Kidney epithelial cell (primary cell): ENCODE measurements around the gene PTPN5. TPM values are rescaled to one million over a fixed set of nuclear protein-coding genes. Genes with fewer than 3 reads are reported as not detected.

Source experiments
- DNase-seq: peaks from one replicate; pipeline ENCODE4 v3.0.0-alpha.2; 2010; ENCODE audit warnings: low read depth
- H3K27me3 ChIP-seq: 2 replicates; pipeline ENCODE4 v1.6.0; 2011; ENCODE audit warnings: low read length; ENCODE audit not compliant: control insufficient read depth, insufficient read depth
- H3K36me3 ChIP-seq: 2 replicates; pipeline ENCODE4 v1.5.1; 2011; ENCODE audit warnings: low read length; ENCODE audit not compliant: control insufficient read depth, insufficient read depth
- H3K4me3 ChIP-seq: 2 replicates; pipeline ENCODE4 v1.5.1; 2011; ENCODE audit warnings: low read depth, mild to moderate bottlenecking, control low read depth, low read length
- total RNA-seq: library from RNA; depleted of rRNA; stranded (reverse); fragments of >200 nt; gene quantifications from 2 replicates; pipeline ENCODE4 v1.2.3, GENCODE V29; 2015
- TF ChIP-seq, protein P1 (sequence below): IDR thresholded peaks from 2 replicates; pipeline ENCODE4 v1.5.1; 2011; ENCODE audit warnings: mild to moderate bottlenecking, moderate library complexity, low read length, control low read depth, inconsistent platforms; ENCODE audit not compliant: insufficient read depth, poor library complexity, severe bottlenecking

PTPN5 gene
- total RNA-seq, 1 donor from 2014 or later: not detected

DNA sequence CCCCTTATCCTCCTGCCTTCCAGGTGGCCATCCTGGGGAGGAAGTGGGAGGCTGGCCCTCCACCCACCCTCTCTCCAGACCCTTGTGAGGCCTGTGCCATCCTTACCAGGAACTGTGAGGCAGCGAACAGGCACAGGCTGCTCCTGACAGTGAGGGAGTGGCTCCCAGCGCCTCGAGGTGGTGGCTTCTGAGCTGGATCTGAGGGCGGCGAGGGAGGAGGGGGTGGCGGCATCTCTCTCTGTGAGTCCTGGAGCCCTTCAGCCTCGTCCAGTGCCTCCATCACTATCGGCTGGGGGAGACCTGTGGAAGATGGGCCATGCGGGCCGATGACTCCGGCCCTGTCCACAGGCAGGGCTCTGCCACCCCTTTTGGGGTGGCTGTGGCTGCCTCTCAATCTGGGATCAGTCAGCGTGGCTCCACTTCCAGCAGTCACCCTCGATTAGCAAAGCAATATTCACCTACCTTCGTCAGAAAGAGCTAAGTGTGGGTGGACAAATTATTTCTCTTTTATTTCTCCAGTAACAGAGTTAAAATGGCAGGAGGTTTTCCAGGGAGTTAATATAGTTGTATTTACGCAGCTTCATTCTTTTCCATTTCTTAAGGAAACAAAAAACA is 47.6 kb downstream of the PTPN5 start:
- Histone ChIP-seq H3K27me3 (no peaks in the 10 kb centered on the region), H3K4me3 (no peak overlapping the region), H3K36me3 (no peaks in the 10 kb centered on the region)
- TF ChIP-seq, protein P1, sequence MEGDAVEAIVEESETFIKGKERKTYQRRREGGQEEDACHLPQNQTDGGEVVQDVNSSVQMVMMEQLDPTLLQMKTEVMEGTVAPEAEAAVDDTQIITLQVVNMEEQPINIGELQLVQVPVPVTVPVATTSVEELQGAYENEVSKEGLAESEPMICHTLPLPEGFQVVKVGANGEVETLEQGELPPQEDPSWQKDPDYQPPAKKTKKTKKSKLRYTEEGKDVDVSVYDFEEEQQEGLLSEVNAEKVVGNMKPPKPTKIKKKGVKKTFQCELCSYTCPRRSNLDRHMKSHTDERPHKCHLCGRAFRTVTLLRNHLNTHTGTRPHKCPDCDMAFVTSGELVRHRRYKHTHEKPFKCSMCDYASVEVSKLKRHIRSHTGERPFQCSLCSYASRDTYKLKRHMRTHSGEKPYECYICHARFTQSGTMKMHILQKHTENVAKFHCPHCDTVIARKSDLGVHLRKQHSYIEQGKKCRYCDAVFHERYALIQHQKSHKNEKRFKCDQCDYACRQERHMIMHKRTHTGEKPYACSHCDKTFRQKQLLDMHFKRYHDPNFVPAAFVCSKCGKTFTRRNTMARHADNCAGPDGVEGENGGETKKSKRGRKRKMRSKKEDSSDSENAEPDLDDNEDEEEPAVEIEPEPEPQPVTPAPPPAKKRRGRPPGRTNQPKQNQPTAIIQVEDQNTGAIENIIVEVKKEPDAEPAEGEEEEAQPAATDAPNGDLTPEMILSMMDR: no peak
- no peak for DNase-seq

GRCh38 chr11:18743365-18743764 is 48.2 kb downstream of the PTPN5 start:
- H3K36me3 ChIP-seq: no peaks in the 10 kb centered on the region
- H3K27me3 ChIP-seq: no peaks in the 10 kb centered on the region
- DNase-seq: no peak
- TF ChIP-seq, protein P1: no peak
- no peak overlapping the region for H3K4me3 ChIP-seq

- Histone ChIP-seq H3K36me3 (no peaks in the 10 kb centered on the region), H3K4me3 (no peak overlapping the region), H3K27me3 (no peaks in the 10 kb centered on the region)
- DNase-seq: no peak
- TF ChIP-seq, protein P1: no peak
Measured at GRCh38 chr11:18741783-18742182, 49.8 kb downstream of the PTPN5 start.

- Histone ChIP-seq H3K27me3 (no peaks in the 10 kb centered on the region), H3K36me3 (no peaks in the 10 kb centered on the region), H3K4me3 (no peak overlapping the region)
- DNase-seq: no peak
- TF ChIP-seq, protein P1: no peak
Measured at GRCh38 chr11:18739685-18740084, 51.9 kb downstream of the PTPN5 start.

DNA sequence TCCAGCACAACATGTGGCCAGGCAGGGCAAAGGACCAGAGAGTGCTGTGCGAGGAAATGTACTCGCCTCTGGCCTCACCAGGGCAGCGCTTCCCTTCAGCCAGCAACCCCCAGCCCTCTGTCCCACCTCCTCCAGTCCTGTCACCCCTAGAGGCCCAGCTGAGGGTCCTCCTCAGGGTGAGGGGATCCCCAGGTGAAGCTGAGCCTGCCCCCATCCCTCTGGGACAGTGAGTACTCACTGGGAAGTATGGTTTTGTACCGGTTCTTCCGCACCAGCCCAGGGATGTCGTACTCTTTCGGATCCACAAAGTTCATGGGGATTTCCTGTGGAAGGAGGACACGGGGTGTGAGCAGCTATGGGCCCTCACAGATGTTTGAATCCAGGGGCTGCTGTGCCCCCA is 54.0 kb downstream of the PTPN5 start:
- no peak for DNase-seq
- Histone ChIP-seq H3K4me3 (no peak overlapping the region), H3K27me3 (no peaks in the 10 kb centered on the region), H3K36me3 (no peaks in the 10 kb centered on the region)
- TF ChIP-seq, protein P1: no peak

- H3K27me3 ChIP-seq: no peaks in the 10 kb centered on the region
- H3K4me3 ChIP-seq: no peak overlapping the region
- DNase-seq: no peak
- TF ChIP-seq, protein P1: no peak
- no peaks in the 10 kb centered on the region for H3K36me3 ChIP-seq
Measured at GRCh38 chr11:18736590-18737148, 54.9 kb downstream of the PTPN5 start.
